Gastroesophageal sphincter (tissue), 3 donors: ENCODE measurements around the gene WDR70.

Experiments used
- POLR2A ChIP-seq, 2 donors: fragments of 450-650 bp; IDR thresholded peaks; one replicate each; pipeline ENCODE4 v1.6.1; 2017; ENCODE audit warnings: antibody characterized with exemption in 2 of 2, mild to moderate bottlenecking in 2 of 2, moderate library complexity in 1 of 2
- TF ChIP-seq, protein P1 (sequence below), 4 experiments: fragments of 200-600 bp in 2 of 4; fragments of 450-650 bp in 2 of 4; sonication (generic) in 1 of 4; IDR thresholded peaks; one replicate each; pipeline ENCODE4 v1.5.1; 2017 to 2019; ENCODE audit warnings: antibody characterized with exemption in 4 of 4, mild to moderate bottlenecking in 2 of 4, moderate library complexity in 2 of 4

DNA sequence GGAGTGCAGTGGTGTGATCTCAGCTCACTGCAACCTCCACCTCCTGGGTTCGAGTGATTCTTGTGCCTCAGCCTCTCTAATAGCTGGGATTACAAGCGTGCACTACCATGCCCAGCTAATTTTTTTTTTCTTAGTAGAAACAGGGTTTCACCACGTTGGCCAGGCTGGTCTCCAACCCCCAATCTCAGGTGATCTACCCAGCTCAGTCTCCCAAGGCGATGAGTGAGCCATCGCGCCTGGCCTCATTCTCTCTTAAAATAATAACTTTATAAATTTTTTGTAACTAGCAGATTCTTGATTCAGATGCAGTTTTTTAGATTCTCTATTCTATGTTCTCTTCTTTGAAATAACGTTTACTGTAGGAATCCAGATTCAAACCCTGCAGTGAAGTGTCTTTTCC lies 333.6 kb downstream of the WDR70 start:
- TF ChIP-seq, protein P1, sequence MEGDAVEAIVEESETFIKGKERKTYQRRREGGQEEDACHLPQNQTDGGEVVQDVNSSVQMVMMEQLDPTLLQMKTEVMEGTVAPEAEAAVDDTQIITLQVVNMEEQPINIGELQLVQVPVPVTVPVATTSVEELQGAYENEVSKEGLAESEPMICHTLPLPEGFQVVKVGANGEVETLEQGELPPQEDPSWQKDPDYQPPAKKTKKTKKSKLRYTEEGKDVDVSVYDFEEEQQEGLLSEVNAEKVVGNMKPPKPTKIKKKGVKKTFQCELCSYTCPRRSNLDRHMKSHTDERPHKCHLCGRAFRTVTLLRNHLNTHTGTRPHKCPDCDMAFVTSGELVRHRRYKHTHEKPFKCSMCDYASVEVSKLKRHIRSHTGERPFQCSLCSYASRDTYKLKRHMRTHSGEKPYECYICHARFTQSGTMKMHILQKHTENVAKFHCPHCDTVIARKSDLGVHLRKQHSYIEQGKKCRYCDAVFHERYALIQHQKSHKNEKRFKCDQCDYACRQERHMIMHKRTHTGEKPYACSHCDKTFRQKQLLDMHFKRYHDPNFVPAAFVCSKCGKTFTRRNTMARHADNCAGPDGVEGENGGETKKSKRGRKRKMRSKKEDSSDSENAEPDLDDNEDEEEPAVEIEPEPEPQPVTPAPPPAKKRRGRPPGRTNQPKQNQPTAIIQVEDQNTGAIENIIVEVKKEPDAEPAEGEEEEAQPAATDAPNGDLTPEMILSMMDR (IDR thresholded peaks at IDR 0.05), result no peak
- TF ChIP-seq POLR2A (IDR thresholded peaks at IDR 0.05), result no peak
